ENCODE data around the gene POU2F2.

Gene POU2F2

DNA sequence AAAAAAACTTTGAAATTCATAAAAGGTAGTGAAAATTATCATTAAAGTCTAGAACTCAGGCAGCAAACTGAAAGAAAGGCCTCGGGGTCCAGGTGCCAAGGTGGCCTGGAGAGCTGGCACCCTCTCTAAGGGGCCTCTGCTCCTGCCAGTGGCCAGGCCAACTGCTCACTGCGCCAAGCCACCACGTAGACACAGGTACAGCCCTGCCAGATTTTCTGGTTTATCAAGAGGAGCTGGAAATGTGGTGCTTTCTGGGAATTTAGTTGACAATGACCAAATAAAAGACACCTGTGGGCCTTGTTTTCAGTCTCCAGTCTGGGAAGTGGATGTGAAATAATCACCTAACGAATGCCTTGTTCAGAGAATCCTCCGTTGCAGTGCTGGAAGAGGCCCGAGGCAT lies 33.5 kb downstream of the POU2F2 start:
- no peak for DNase-seq

DNA sequence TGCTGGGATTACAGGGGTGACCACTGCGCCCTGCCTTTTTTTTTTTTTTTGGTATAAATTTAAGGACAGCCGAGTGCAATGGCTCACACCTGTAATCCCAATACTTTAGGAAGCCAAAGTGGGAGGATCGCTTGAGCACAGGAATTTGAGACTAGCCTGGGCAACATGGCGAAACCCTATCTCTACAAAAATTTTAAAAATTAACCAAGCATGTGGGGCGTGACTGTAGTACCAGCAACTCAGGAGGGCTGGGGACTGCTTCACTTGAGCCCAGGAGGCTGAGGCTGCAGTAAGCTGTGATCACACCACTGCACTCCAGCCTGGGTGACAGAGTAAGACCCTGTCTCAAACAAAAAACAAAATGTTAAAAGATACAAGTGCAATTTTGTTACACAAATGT lies 34.8 kb downstream of the POU2F2 start:
- DNase-seq: no peak

DNA sequence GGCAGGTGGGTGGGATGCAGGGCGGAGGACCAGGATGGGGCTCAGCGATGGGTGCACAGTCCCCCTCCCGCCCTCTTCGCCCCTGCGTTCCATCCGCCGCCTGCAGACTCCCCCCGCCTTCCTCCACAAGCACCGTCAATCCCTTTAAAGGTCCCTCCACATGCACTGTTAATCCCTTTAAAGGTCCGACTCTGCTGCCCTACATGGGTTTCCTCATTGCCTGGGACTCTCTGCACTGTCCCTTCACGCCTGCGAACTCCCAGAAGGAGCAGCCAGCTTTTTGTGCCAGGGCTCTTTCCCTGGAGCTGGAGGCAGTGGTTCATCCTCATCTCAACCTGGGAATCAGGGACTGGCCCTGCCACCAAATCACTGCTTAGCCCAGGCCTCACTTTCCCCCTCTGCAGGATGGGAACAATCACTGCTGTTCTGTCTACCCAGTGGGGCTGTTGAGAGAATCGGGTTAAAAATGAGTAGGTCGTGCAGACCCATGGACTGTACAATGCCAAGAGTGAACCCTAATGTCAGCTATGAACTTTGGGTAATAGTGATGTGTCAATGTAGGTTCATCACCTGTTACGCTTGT lies 35.9 kb downstream of the POU2F2 start:
- no peak for DNase-seq

DNA sequence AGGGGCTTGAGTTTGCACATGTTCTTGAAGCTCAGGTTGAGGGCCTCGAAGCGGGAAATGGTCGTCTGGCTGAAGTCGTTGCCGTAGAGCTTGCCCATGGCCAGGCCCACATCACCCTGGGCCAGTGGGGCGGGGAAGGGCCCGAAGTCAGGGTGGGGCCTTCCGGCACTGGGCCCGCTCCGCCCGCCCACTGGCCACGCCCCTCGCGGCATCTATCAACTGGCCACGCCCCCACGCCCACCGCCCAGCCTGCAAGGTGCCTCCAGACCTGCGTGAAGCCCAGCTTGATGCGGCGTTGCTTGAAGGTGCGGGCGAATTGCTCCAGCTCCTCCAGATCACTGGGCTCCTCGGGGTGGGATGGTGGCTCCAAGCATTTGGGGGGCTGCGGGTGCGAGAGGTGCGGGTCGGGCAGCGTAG lies 36.4 kb downstream of the POU2F2 start:
- no peak for DNase-seq

DNA sequence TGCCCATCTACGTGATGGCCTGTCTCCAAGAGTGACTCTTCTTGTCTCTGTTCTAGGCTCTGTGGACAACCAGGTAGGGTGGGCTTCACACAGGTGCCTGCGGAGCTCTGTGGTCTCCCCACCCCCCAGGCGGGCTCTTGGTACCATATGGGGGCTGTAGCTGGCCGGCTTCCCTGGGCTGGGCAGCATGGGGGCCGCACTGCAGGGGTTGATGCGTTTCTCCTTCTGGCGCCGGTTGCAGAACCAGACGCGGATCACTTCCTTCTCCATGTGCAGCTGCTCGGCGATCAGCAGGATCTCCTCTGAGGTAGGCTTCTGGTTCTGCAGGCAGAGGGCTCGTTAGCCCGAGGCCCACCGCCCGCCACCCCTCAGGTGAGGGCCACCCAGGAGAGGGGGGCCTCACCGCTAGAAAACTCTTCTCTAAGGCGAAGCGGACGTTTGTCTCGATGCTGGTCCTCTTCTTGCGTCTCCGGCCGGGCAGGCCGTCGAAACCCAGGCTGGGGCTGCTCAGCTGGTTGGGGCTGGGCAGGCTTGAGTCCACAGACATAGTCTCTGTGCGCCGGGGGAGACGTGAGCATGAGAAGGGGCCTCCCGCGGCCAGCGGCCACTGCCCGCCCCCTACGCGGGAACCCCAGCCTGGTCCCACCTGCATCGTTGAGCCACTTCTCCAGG lies 37.0 kb downstream of the POU2F2 start:
- DNase-seq: no peak

DNA sequence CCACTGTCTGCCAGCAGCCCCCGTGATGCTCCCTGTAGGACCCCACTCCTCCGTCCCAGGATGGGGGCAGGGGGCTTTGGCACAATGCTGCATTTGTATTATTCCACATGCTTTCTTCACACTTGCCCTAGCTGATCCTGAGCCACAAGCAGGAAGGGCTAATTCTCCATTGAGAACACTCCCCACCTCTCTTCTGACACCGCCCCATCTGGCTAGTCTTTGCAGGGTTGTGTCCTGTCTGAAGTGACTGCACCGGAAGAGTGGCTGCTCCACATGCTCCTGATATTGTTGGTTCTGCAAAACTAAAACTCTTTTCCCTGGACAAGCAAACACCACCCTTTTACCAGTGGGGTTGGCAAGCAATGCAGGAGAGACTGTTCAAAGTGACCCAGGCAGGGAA lies 38.3 kb downstream of the POU2F2 start:
- DNase-seq: no peak

DNA sequence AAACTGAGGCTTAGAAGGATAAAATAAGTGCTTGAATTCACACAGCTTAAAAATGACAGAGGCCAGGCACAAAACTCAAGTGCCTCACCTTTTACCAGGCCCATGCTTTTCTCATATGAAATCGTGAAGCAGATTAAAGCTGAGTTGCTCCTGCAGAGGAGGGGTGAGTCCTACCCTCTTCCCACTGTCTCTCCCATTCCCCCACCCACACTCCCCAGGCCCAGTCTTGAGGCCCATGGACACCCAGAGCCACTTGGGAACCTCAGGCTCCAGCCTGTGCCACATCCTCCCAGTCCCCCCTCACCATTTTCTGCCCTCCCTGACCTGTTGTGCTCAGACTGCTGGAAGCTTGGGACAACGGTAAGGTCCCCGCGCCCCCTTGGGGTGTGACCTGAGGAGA lies 38.7 kb downstream of the POU2F2 start:
- no peak for DNase-seq

DNA sequence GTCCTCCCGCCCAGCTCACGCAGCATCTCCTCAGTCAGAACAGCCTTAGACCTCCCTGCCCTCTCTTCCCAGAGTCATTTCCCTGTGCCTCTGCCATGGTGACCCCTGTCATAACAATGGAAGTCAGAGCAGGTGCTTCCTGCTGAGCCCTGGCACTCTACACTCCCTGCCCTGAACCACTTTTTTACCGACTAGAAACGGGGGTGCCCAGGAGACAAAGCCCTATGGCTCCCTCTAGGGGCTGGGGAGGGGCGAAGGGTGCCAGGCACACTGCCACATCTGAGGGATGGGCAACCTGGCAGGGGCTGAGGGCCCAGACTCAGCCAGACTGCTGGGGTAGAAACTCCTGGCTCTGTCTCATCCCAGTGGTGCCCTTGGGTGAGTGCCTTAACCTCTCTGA lies 39.9 kb downstream of the POU2F2 start:
- DNase-seq: peak; percentile 20

DNA sequence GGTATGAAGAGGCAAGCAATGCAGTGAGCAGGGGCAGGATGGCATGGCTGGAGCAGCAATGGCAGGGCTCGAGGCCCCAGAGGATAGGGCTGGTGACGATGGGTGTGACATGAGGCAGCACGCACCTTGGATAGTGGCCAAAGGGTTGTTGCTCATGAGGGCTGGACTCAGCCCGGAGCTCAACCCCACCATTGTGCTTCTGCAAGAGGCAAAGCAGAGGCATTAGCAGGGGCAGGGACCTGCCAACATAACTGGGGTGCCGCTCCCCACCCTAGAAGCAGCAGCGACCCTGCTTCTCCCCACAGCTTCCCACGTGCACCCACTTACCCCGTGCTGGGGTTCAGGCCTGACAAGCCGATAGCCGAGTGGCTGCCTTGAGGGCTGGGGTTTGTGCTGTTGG lies 40.5 kb downstream of the POU2F2 start:
- no peak for DNase-seq

DNA sequence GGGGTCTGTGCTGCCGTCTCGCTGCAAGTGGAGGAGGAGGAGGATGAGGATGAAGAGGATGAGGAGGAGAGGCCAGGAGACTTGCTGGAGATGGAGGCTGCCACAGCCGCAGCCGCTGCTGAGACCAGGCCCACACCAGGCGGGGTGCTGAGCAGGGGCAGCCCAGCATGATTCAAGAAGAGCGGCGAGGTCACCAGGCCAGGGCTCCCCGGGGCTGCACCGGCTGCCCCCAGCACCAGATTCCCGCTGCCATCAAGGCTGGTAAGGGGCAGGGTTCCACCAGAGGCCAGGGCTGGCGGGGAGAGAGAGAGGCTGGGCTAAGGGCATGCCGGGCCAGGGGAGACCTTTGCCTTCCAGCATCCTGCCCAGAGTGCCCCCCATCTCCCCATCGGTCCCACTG lies 40.9 kb downstream of the POU2F2 start:
- no peak for DNase-seq

DNA sequence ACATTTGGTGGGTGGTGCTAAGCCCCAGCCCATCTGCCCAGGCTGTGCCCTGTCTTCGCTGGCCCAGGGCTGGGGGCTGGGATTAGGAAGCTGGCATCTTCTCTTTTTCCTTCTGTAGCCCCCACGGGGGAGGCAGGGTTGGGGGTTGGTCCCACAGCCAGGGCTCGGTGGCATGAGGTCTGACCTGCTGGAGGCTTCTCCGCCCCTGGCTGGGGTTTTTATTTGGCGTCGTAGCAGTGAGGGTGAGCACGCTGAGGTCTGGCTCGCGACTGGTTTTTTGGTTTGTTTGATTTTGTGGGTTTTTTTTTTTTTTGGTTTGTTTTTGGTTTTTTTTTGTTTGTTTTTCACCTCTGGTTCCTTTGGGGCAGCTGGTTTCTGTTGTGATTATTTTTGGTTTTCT lies 41.6 kb downstream of the POU2F2 start:
- DNase-seq: no peak

DNA sequence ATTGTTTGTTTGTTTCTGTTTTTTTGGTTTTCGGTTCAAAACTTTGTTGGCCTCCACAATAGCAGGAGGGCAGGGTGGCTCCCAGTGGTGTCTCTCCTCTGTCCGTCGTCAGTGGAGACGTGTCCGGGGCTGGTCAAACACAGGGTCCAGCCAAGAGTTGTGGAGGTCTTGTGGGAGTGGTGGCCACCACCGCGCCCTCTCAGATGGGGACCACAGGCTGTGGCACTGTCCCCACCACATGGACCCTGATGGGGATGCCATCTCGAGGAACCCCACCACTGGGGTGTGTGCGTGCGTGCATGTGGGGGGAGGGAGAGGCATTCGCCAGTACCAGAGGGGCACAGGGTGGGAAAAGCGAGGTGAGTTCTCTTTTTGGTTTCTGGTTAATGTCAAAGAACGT lies 42.5 kb downstream of the POU2F2 start:
- DNase-seq: no peak

DNA sequence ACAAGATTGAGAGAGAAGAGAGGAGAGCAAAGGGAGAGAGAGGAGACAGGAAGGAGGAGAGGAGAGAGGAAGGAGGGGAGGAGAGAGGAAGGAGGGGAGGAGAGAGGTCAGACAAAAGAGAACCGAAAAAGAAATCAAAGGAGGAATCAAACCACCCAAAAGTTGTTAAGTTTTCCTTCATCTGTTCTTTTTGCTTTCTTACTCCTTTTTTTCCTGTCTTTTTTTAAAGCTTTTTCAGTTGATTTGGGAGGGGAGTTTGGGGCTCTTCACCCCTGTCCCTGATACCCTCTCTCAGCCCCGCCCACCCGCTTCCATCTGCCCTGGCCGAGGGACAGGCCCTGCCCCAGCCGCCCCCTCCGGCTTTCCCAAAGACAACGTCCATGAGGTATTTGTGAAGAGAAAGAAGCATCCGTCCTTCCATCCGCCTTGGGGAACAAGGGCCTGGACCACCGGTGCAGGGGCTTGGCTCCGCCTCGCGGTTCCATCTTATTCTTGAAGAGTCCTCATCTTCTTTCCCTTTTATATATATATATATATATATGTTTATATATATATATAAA lies 43.0 kb downstream of the POU2F2 start:
- no peak for DNase-seq

DNA sequence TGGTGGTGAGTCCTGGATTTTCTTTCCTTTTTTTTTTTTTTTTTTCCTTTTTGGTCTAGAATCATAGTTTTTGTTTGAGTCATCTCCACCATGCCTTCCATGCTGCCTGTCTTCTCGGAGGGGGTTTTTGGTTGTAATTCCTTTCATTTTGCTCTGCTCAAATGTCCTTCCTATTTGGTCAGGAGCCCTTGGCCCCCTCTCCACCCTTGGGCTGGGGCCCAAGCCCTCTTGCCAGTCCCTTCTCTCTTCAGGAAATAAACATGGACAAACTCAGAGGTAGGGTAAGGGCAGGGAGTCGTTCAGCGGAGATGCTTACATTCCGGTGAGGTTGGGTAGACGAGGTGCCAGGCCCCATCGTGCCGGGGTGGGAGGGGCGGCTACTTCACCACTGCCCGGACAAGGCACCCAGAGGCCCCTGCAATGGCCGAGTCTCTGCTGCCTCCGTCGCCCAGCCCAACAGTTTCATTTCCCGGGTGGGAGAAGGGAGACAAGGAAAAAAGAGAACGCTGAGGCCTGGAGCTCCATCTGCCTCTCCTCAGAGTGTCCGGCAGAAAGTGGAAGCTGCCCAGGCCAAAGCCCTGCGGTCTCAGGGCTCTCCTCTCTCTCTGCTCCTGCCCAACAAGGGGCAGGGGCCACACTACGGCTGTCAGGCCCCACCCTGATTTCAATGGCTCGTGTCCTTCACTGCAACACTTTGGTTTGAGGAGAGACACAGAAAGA lies 43.6 kb downstream of the POU2F2 start:
- no peak for DNase-seq

DNA sequence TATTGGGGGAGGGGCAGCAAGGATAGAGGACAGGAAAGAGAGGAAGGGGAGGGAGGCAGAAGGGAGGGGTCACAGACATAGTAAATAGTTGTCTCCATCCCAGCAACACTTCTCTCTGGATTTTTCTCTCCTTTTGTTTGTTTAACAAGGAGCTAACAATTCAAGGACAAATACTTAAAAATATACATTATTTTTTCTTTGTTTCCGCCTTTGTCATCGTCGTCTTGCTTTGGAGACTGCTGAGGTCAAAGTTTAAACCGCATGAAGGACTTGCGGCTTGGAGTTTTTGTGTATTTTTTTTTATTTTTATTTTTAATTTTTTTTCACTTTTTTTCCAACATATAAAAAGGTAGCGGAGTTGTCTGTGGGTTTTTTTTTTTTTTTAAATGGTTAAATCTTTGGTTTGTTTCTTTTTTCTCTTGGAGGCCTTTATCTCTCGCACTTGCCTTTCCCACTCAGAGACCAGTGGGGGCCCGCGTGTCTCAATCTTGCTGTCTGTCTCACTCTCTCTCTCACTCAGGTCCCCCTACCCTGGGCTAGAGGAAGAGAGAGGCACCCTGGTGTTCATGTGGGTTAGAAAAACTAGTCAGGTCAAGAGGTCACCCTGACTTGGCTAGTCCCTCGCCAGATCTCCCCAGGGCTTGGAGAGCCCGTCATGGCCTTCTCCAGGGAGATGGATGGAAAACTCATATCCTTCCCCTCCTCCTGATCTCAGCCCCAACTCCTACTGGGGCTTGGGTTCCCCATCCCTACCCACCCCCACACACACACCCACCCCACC lies 45.3 kb downstream of the POU2F2 start:
- no peak for DNase-seq

DNA sequence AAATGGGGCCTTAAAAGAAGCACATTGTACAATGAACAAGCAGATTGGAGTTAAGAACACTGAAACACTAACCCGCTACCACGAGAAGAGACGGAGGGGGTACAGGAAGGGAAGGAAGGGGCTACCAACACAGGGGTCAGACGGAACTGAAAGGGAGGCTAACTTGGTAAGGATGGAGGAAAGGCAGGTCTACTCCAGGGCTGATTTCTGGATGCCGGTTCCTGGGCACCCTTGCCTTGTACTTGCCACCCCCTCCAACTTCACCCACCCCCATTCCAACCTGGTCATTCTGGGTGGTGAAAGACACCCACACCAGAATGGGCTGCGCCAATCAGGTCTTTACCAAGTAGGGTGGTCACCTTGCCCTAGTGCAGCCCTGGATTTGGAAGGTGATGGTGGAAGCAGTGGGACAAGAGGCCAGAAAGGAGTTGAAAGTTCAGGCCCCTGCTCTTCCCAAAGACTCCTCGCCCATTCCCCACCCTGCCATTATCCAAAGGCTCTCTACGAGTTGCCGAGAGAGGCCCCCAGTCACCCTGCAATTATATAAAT lies 46.0 kb downstream of the POU2F2 start:
- DNase-seq: no peak

DNA sequence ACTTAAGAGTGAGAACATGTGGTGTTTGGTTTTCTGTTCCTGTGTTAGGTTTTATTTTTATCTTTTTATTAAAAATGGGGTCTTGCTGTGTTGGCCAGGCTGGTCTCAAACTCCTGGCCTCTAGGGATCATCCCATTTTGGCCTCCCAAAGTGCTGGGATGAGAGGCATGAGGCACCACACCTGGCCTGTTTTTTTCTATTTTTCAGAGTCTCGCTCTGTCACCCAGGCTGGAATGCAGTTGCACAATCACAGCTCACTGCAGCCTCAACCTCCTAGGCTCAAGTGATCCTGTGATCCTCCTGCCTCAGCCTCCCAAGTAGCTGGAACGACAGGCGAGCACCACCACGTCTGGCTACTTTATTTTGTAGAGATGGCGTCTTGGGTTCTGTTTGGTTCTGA lies 48.7 kb downstream of the POU2F2 start:
- DNase-seq: no peak

DNA sequence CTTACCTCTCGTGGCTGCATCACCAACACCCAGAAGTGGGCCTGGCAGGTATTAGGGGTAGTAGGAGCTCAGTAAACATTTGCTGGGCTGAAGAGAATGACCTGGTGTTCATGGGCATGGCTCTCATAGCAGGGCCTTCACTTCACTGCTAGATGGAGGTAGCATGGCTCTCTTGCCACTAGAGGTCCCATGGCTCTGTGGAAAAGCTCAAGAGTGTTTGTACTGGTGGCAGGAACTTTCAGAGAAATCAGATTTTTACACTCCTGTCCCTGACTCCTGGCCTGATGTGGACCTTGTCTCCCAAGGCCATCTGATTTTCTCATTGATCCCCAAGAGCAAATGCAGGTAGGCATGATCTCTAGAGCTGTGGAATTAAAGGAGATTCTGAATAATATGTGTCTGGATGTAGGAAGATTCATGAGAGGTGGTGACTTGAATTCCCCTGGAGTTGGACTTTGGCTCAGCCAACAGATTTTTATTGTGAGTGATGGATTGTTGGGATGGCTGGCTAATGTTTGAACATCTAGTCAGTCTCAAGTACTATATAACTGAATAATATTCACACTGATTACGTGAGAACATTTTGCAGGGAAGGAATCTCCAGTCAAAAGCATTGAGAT lies 50.6 kb downstream of the POU2F2 start:
- no peak for DNase-seq

DNA sequence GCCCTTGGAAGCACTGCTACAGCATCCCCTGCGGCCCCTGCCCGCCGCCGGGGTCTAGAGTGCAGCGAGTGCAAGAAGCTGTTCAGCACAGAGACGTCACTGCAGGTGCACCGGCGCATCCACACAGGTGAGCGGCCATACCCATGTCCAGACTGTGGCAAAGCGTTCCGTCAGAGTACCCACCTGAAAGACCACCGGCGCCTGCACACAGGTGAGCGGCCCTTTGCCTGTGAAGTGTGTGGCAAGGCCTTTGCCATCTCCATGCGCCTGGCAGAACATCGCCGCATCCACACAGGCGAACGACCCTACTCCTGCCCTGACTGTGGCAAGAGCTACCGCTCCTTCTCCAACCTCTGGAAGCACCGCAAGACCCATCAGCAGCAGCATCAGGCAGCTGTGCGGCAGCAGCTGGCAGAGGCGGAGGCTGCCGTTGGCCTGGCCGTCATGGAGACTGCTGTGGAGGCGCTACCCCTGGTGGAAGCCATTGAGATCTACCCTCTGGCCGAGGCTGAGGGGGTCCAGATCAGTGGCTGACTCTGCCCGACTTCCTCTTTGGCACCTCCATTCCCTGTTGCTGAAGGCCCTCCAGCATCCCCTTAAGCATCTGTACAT lies 51.4 kb downstream of the POU2F2 start:
- DNase-seq: no peak

DNA sequence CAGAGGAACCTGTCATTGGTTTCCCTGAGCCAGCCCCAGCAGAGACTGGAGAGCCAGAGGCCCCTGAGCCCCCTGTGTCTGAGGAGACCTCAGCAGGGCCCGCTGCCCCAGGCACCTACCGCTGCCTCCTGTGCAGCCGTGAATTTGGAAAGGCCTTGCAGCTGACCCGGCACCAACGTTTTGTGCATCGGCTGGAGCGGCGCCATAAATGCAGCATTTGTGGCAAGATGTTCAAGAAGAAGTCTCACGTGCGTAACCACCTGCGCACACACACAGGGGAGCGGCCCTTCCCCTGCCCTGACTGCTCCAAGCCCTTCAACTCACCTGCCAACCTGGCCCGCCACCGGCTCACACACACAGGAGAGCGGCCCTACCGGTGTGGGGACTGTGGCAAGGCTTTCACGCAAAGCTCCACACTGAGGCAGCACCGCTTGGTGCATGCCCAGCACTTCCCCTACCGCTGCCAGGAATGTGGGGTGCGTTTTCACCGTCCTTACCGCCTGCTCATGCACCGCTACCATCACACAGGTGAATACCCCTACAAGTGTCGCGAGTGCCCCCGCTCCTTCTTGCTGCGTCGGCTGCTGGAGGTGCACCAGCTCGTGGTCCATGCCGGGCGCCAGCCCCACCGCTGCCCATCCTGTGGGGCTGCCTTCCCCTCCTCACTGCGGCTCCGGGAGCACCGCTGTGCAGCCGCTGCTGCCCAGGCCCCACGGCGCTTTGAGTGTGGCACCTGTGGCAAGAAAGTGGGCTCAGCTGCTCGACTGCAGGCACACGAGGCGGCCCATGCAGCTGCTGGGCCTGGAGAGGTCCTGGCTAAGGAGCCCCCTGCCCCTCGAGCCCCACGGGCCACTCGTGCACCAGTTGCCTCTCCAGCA lies 52.1 kb downstream of the POU2F2 start:
- DNase-seq: no peak

DNA sequence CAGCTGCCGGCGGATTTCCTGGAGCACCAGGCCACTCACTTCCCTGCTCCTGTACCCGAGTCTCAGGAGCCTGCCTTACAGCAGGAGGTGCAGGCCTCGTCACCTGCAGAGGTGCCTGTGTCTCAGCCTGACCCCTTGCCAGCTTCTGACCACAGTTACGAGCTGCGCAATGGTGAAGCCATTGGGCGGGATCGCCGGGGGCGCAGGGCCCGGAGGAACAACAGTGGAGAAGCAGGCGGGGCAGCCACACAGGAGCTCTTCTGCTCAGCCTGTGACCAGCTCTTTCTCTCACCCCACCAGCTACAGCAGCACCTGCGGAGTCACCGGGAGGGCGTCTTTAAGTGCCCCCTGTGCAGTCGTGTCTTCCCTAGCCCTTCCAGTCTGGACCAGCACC lies 53.0 kb downstream of the POU2F2 start:
- no peak for DNase-seq

Measured in NCI-H1092 treated with DMSO at 0.1 percent for 48 hours (cell line).